ENCODE data around the gene CYP2R1.
"Not testable (repeated sequence)": the region's sequence is repeated elsewhere in the genome, so short reads cannot be mapped to it uniquely, and the experiment has no call there.

The CYP2R1 gene

GRCh38 chr11:14892577-14892976 lies 546 bp upstream of the CYP2R1 start:
- no peak for DNase-seq (ENCODE audit: low read depth, low spot score)

- DNase-seq (ENCODE audit: low read depth, low spot score) = peak; percentile 95
These were observed 642 bp downstream of the CYP2R1 start for GRCh38 chr11:14891143-14892035.

- DNase-seq (ENCODE audit: low read depth, low spot score) = no peak
These were observed 5.5 kb downstream of the CYP2R1 start for GRCh38 chr11:14886513-14886912.

GRCh38 chr11:14884667-14885273 lies 7.3 kb downstream of the CYP2R1 start:
- no peak for DNase-seq (ENCODE audit: low read depth, low spot score)

GRCh38 chr11:14883683-14884082 lies 8.3 kb downstream of the CYP2R1 start:
- DNase-seq (ENCODE audit: low read depth, low spot score) = not testable (repeated sequence)

GRCh38 chr11:14882196-14882595 lies 9.8 kb downstream of the CYP2R1 start:
- DNase-seq (ENCODE audit: low read depth, low spot score) = no peak

- no peak for DNase-seq (ENCODE audit: low read depth, low spot score)
These were observed 10.3 kb downstream of the CYP2R1 start for GRCh38 chr11:14881576-14882193.

- DNase-seq (ENCODE audit: low read depth, low spot score) = no peak
These were observed 16.9 kb downstream of the CYP2R1 start for GRCh38 chr11:14875163-14875562.

GRCh38 chr11:14873632-14874031 lies 18.4 kb downstream of the CYP2R1 start:
- DNase-seq (ENCODE audit: low read depth, low spot score) = no peak

- no peak for DNase-seq (ENCODE audit: low read depth, low spot score)
These were observed 20.0 kb downstream of the CYP2R1 start for GRCh38 chr11:14872032-14872431.

GRCh38 chr11:14863775-14864174 lies 28.3 kb downstream of the CYP2R1 start:
- DNase-seq (ENCODE audit: low read depth, low spot score) = not testable (repeated sequence)

GRCh38 chr11:14861680-14862079 lies 30.4 kb downstream of the CYP2R1 start:
- DNase-seq (ENCODE audit: low read depth, low spot score) = no peak

GRCh38 chr11:14860511-14860910 lies 31.5 kb downstream of the CYP2R1 start:
- no peak for DNase-seq (ENCODE audit: low read depth, low spot score)

GRCh38 chr11:14858404-14858803 lies 33.6 kb downstream of the CYP2R1 start:
- DNase-seq (ENCODE audit: low read depth, low spot score) = no peak

- DNase-seq (ENCODE audit: low read depth, low spot score) = no peak
These were observed 34.4 kb downstream of the CYP2R1 start for GRCh38 chr11:14857621-14858020.

GRCh38 chr11:14855890-14856289 lies 36.1 kb downstream of the CYP2R1 start:
- no peak for DNase-seq (ENCODE audit: low read depth, low spot score)

- DNase-seq (ENCODE audit: low read depth, low spot score) = no peak
These were observed 38.0 kb downstream of the CYP2R1 start for GRCh38 chr11:14854057-14854456.

- DNase-seq (ENCODE audit: low read depth, low spot score) = peak; percentile 2
These were observed 39.4 kb downstream of the CYP2R1 start for GRCh38 chr11:14852571-14853177.

GRCh38 chr11:14842002-14842401 lies 50.0 kb downstream of the CYP2R1 start:
- no peak for DNase-seq (ENCODE audit: low read depth, low spot score)

GRCh38 chr11:14835496-14836492 lies 56.2 kb downstream of the CYP2R1 start:
- no peak for DNase-seq (ENCODE audit: low read depth, low spot score)
